Colonic mucosa (tissue), 4 donors: ENCODE results near the gene KCTD19. TPM values are rescaled to one million over a fixed set of nuclear protein-coding genes. Genes with fewer than 3 reads are reported as not detected.

Experiments
- DNase-seq: peaks from one replicate; pipeline ENCODE4 v3.0.0-alpha.2; 2020
- H3K27ac ChIP-seq: fragments of 200-600 bp; one replicate; pipeline ENCODE4 v1.8.0; 2021
- H3K27me3 ChIP-seq: fragments of 200-600 bp; one replicate; pipeline ENCODE4 v1.8.0; 2021
- H3K36me3 ChIP-seq: fragments of 200-600 bp; one replicate; pipeline ENCODE4 v1.8.0; 2021
- H3K4me1 ChIP-seq: fragments of 200-600 bp; one replicate; pipeline ENCODE4 v1.8.0; 2021; ENCODE audit warnings: mild to moderate bottlenecking
- H3K4me3 ChIP-seq: fragments of 200-600 bp; one replicate; pipeline ENCODE4 v1.8.0; 2021
- H3K9ac ChIP-seq, 2 donors: one replicate each; pipeline ENCODE4 v1.7.0; 2013; ENCODE audit warnings: control low read depth in 2 of 2, low read depth in 2 of 2, low read length in 2 of 2
- H3K9me3 ChIP-seq: fragments of 200-600 bp; one replicate; pipeline ENCODE4 v1.8.0; 2021
- intact Hi-C: fragments of 100-400 bp; cut with DNase I; formaldehyde crosslinking; loops from one replicate; pipeline ENCODE4 v1.14.1; 2022
- total RNA-seq, 2 donors: library from RNA; stranded (reverse); fragmentation: NEBNext Ultra II Directional in 1 of 2; extraction: Animal tissue kit (Norgen Biotek cat#: 25700) in 1 of 2; gene quantifications; one replicate each; pipeline ENCODE4 v1.2.1, GENCODE V29; 2021
- TF ChIP-seq, protein P1 (sequence below): fragments of 200-600 bp; IDR thresholded peaks from one replicate; pipeline ENCODE4 v1.8.0; 2022; ENCODE audit warnings: antibody characterized with exemption, mild to moderate bottlenecking
- donor health status: healthy.
- donor health status: DM: no; HTN: no; CAD: no.
- donor health status: DM: no; HTN: no; CAD: no.

The KCTD19 gene
- total RNA-seq, 2 donors from 2014 or later, result 0.24 TPM; not detected in 1

DNA sequence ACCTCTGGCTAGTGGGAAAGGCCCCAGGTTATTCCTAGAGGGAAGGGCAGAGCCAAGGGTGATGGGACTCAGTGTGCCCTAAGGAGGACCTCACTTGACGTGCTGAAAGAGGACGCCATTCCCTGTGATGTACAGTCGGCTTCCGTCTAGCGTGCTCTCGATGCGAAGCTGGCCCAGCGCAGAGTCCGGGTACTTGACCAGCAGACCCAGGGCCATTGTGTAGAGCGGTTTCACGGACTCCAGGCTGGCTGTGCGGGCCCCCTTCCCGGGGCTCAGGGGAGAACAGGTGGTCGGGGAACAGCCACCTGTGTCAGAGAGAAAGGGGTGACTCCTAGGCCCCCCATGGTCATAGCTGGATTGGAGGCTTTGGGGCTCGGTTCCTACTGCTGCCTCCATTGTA lies 27.3 kb downstream of the KCTD19 start:
- Histone ChIP-seq H3K4me3 (no peak overlapping the region), H3K4me1 (no peaks in the 10 kb centered on the region), H3K27ac (no peak overlapping the region), H3K27me3 (no peaks in the 10 kb centered on the region), H3K9ac (no peak overlapping the region), H3K36me3 (no peaks in the 10 kb centered on the region), H3K9me3 (no peaks in the 10 kb centered on the region)
- TF ChIP-seq, protein P1, sequence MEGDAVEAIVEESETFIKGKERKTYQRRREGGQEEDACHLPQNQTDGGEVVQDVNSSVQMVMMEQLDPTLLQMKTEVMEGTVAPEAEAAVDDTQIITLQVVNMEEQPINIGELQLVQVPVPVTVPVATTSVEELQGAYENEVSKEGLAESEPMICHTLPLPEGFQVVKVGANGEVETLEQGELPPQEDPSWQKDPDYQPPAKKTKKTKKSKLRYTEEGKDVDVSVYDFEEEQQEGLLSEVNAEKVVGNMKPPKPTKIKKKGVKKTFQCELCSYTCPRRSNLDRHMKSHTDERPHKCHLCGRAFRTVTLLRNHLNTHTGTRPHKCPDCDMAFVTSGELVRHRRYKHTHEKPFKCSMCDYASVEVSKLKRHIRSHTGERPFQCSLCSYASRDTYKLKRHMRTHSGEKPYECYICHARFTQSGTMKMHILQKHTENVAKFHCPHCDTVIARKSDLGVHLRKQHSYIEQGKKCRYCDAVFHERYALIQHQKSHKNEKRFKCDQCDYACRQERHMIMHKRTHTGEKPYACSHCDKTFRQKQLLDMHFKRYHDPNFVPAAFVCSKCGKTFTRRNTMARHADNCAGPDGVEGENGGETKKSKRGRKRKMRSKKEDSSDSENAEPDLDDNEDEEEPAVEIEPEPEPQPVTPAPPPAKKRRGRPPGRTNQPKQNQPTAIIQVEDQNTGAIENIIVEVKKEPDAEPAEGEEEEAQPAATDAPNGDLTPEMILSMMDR, result no peak
- intact Hi-C loops, result no loop called here
- no peak for DNase-seq

GRCh38 chr16:67298277-67298676 lies 28.3 kb downstream of the KCTD19 start:
- Histone ChIP-seq H3K4me1 (no peaks in the 10 kb centered on the region), H3K4me3 (no peak overlapping the region), H3K27me3 (no peaks in the 10 kb centered on the region), H3K36me3 (no peaks in the 10 kb centered on the region), H3K9me3 (no peaks in the 10 kb centered on the region), H3K9ac (no peak overlapping the region), H3K27ac (no peak overlapping the region)
- TF ChIP-seq, protein P1, result no peak
- no peak for DNase-seq
- intact Hi-C loops, result no loop called here

DNA sequence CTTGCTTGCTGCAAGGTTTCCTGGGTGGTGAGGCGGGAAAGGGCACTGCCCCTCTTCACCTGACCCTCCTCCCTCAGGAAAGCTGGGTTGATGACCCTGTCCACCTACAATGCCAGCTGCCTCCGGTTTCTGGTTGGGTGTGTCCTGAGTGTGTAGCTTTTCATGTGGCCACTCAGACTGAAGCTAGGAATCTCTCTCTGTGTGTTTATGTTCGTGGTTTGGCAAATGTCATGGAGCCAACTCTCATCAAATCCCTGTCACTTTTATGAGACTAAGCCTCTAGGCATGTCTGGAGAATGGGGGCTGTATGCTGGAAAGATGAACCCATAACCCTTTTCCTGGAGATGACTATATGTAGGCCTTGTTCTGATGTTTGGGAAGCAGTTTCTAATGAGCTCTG lies 30.1 kb downstream of the KCTD19 start:
- no peak for DNase-seq

DNA sequence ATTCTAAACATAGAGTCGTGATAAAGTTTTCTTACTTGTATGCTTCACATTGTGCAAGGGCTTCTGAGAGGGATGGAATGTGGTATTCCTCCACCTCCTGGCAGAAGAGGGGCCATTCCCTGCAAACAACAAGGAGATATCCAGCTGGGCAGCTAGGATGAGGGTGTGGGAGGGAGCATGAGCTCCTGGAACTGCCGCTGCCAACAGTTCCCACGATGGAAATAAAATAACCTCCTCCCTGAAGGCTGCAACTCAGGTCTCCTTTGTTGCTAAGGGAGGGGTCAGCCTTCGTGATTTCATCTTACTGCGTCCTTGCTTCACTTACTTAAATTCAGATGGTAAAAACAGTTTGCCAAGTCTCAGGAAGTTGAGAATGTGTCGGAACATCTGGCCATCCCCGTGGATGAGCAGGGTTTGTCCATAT lies 31.6 kb downstream of the KCTD19 start:
- intact Hi-C loops, result no loop called here
- DNase-seq, result no peak
- TF ChIP-seq, protein P1, result no peak
- no peaks in the 10 kb centered on the region for H3K27me3 ChIP-seq
- H3K9ac ChIP-seq, result no peak overlapping the region
- H3K36me3 ChIP-seq, result no peaks in the 10 kb centered on the region
- no peak overlapping the region for H3K4me3 ChIP-seq
- H3K4me1 ChIP-seq, result no peaks in the 10 kb centered on the region
- no peaks in the 10 kb centered on the region for H3K9me3 ChIP-seq
- H3K27ac ChIP-seq, result no peak overlapping the region

More for the DNA sequence above, 30.1 kb downstream of the KCTD19 start:
- H3K9me3 ChIP-seq, result no peaks in the 10 kb centered on the region
- no peak overlapping the region for H3K9ac ChIP-seq
- intact Hi-C loops, result no loop called here
- H3K4me3 ChIP-seq, result no peak overlapping the region
- H3K27ac ChIP-seq, result no peak overlapping the region
- TF ChIP-seq, protein P1, result no peak
- H3K36me3 ChIP-seq, result no peaks in the 10 kb centered on the region
- no peaks in the 10 kb centered on the region for H3K27me3 ChIP-seq
- no peaks in the 10 kb centered on the region for H3K4me1 ChIP-seq

GRCh38 chr16:67294171-67294757 lies 32.3 kb downstream of the KCTD19 start:
- TF ChIP-seq, protein P1, result no peak
- Histone ChIP-seq H3K36me3 (no peaks in the 10 kb centered on the region), H3K4me3 (no peak overlapping the region), H3K9ac (no peak overlapping the region), H3K4me1 (no peaks in the 10 kb centered on the region), H3K9me3 (no peaks in the 10 kb centered on the region), H3K27me3 (no peaks in the 10 kb centered on the region), H3K27ac (no peak overlapping the region)
- intact Hi-C loops, result no loop called here
- no peak for DNase-seq
